Activated CD8-positive, alpha-beta memory T cell treated with anti-CD3 and anti-CD28 coated beads, Interleukin-2, amount 50 U/mL, for 1 hour (primary cell): ENCODE results near the gene DLK1.

ENCODE experiments used
- DNase-seq: peaks from one replicate; pipeline ENCODE4 v3.0.0-alpha.2; 2020; ENCODE audit errors: extremely low read depth

The DLK1 gene

GRCh38 chr14:100733152-100733850, 6.6 kb downstream of the DLK1 start:
- DNase-seq, result no peak

- DNase-seq, result no peak
These were observed 7.6 kb downstream of the DLK1 start for GRCh38 chr14:100734031-100734990.

- DNase-seq, result no peak
These were observed 8.6 kb downstream of the DLK1 start for GRCh38 chr14:100735271-100735670.

- no peak for DNase-seq
These were observed 9.8 kb downstream of the DLK1 start for GRCh38 chr14:100736269-100737180.

- no peak for DNase-seq
These were observed 10.8 kb downstream of the DLK1 start for GRCh38 chr14:100737526-100737925.

GRCh38 chr14:100738269-100738691, 11.6 kb downstream of the DLK1 start:
- DNase-seq, result no peak

GRCh38 chr14:100738704-100739131, 12.0 kb downstream of the DLK1 start:
- no peak for DNase-seq

- DNase-seq, result no peak
These were observed 12.6 kb downstream of the DLK1 start for GRCh38 chr14:100739306-100739705.

GRCh38 chr14:100740196-100740825, 13.6 kb downstream of the DLK1 start:
- DNase-seq, result no peak

- DNase-seq, result no peak
These were observed 14.2 kb downstream of the DLK1 start for GRCh38 chr14:100740929-100741328.

GRCh38 chr14:100741966-100742365, 15.3 kb downstream of the DLK1 start:
- no peak for DNase-seq

GRCh38 chr14:100746326-100746725, 19.6 kb downstream of the DLK1 start:
- DNase-seq, result no peak

- no peak for DNase-seq
These were observed 20.4 kb downstream of the DLK1 start for GRCh38 chr14:100747021-100747586.

GRCh38 chr14:100747736-100748135, 21.0 kb downstream of the DLK1 start:
- no peak for DNase-seq

- no peak for DNase-seq
These were observed 21.7 kb downstream of the DLK1 start for GRCh38 chr14:100748403-100748802.

GRCh38 chr14:100748944-100749343, 22.3 kb downstream of the DLK1 start:
- DNase-seq, result no peak

GRCh38 chr14:100749967-100750597, 23.4 kb downstream of the DLK1 start:
- DNase-seq, result no peak

GRCh38 chr14:100750762-100751699, 24.3 kb downstream of the DLK1 start:
- DNase-seq, result no peak

- no peak for DNase-seq
These were observed 27.3 kb downstream of the DLK1 start for GRCh38 chr14:100754020-100754419.
